ENCODE data around the gene HSPA1B. TPM values are rescaled to one million over a fixed set of nuclear protein-coding genes. Genes with fewer than 3 reads are reported as not detected.

HSPA1B gene
- total RNA-seq, 2 experiments from 2014 or later = 60.9 to 177 TPM

- H3K4me3 ChIP-seq (ENCODE audit: low read depth, low read length, poor library complexity, severe bottlenecking) = peak overlapping the region; percentile 89
Observed at GRCh38 chr6:31831350-31832215, 4.0 kb downstream of the HSPA1B start.

DNA sequence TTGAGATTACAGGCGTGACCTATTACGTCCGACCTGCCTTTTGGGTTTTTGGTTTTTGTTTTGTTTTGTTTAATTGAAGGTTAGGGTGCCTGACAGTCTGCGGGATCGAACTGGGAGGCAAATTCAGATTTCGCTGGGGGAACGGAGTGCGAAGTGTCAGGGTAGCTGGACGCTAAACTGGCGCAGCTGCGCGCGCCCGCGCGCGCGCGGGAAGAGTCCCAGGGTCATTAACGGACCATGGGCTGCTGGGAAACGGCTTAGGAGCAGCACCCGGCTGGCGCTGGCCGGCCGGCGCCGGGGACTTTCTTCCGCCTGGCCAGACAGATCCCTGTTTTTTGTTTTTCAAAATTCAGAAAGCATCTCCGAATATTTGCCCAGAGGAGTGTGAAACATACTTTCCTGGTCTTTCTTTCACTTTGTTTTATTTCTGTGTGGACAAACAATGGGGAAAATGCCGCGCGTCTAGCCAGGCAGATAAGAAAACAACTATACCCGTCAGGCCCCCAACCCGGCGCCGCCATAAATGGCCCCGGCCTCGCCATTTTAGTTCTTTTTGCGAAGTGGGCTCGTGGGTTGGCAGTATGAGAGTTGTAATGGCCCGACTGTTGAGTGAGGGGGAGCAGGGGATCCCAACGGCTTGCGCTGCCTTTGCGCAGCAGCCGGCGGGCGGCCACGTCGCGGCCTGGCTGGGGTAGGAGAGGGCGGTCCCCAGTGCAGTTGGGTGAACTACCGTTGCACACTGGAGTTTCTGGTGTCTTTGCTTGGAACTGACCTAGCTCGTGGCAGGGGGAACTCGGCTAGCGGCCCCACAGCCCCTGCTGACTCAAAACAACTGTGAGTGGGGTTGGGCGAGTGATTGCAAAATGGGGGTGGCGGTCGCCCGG lies 7.1 kb downstream of the HSPA1B start:
- Histone ChIP-seq H3K9me2 (ENCODE audit: insufficient read depth, low read length) (no peaks in the 10 kb centered on the region), H3K4me2 (ENCODE audit: low read length) (peak overlapping the region; percentile 96), H2AFZ (ENCODE audit: low read length) (peak overlapping the region; percentile 16; the same call in 1 of the 2 replicates), H3K36me3 (ENCODE audit: insufficient read depth, low read length) (peaks cover 49% of the 10 kb centered on the region), H4K20me1 (ENCODE audit: insufficient read depth, low read length) (peaks cover 37% of the 10 kb centered on the region), H3K79me2 (ENCODE audit: insufficient read depth, low read depth, low read length) (peaks cover 94% of the 10 kb centered on the region), H3K4me1 (ENCODE audit: insufficient read depth, low read length, poor library complexity, severe bottlenecking) (peaks cover 59% of the 10 kb centered on the region), H3K4me3 (ENCODE audit: low read depth, low read length, poor library complexity, severe bottlenecking) (peak overlapping the region; percentile 99), H3K9me3 (ENCODE audit: low read length) (no peaks in the 10 kb centered on the region), H3K27ac (ENCODE audit: low read depth, low read length, poor library complexity, severe bottlenecking) (peak overlapping the region; percentile 95)
- peak; percentile 91 for DNase-seq (ENCODE audit: low spot score)
- no peak for TF ChIP-seq CTCF (conservative IDR thresholded peaks at IDR 0.05; ENCODE audit: low read length)
- no peak for TF ChIP-seq EZH2phosphoT487 (IDR thresholded peaks at IDR 0.05; ENCODE audit: borderline replicate concordance, low read depth, low read length)
- ChIA-PET CTCF (ENCODE audit: unreplicated experiment) (interaction anchor here (0.6 to 0.7 kb wide), 2 partner anchors 28 to 120 kb away, joined by 3 to 7 read pairs; partner anchors contain the start of gene LSM2), POLR2A (interaction anchor here (0.6 to 1.4 kb wide), 3 partner anchors 97 to 304 kb away, joined by 3 to 7 read pairs (median 4); no protein-coding TSS in a partner anchor)
- intact Hi-C loops (cut with micrococcal nuclease; ENCODE audit: unreplicated experiment) = loop anchor here (1.0 to 10.0 kb wide), 5 partner anchors 29 to 340 kb away; partner anchors contain the start of genes GPANK1, MICB, NELFE and SKIC2
- BruUV-seq (replicated peaks) = no TSS peak

More at GRCh38 chr6:31831350-31832215, 4.0 kb downstream of the HSPA1B start:
- Histone ChIP-seq H3K9me3 (ENCODE audit: low read length) (no peaks in the 10 kb centered on the region), H3K4me2 (ENCODE audit: low read length) (peak overlapping the region; percentile 99), H3K9me2 (ENCODE audit: insufficient read depth, low read length) (no peaks in the 10 kb centered on the region), H4K20me1 (ENCODE audit: insufficient read depth, low read length) (peaks cover 8% of the 10 kb centered on the region; the same call in 1 of the 2 replicates), H3K4me1 (ENCODE audit: insufficient read depth, low read length, poor library complexity, severe bottlenecking) (peaks cover 36% of the 10 kb centered on the region), H3K36me3 (ENCODE audit: insufficient read depth, low read length) (peaks cover 18% of the 10 kb centered on the region), H3K27ac (ENCODE audit: low read depth, low read length, poor library complexity, severe bottlenecking) (peak overlapping the region; percentile 95), H2AFZ (ENCODE audit: low read length) (no peak overlapping the region; the same call in 1 of the 2 replicates), H3K79me2 (ENCODE audit: insufficient read depth, low read depth, low read length) (peaks cover 67% of the 10 kb centered on the region)
- ChIA-PET POLR2A (interaction anchor here (0.6 to 3.8 kb wide), 9 partner anchors 10 to 236 kb away, joined by 3 to 43 read pairs (median 6); partner anchors contain the start of genes CLIC1, LSM2, MSH5 and NEU1), CTCF (ENCODE audit: unreplicated experiment) (interaction anchor here (0.9 to 1.0 kb wide), 2 partner anchors 93 to 104 kb away, joined by 3 read pairs; no protein-coding TSS in a partner anchor)
- BruUV-seq (replicated peaks) = no TSS peak
- intact Hi-C loops (cut with micrococcal nuclease; ENCODE audit: unreplicated experiment) = loop anchor here (2.0 to 10.0 kb wide), 6 partner anchors 59 to 337 kb away; partner anchors contain the start of genes ATP6V1G2, EHMT2, MICB and NELFE
- no peak for DNase-seq (ENCODE audit: low spot score)
- TF ChIP-seq CTCF (conservative IDR thresholded peaks at IDR 0.05; ENCODE audit: low read length) (no peak), EZH2phosphoT487 (IDR thresholded peaks at IDR 0.05; ENCODE audit: borderline replicate concordance, low read depth, low read length) (no peak)

Measured in OCI-LY7 (cell line).